Measurements from ENCODE around the gene C1QL1.

C1QL1 gene

DNA sequence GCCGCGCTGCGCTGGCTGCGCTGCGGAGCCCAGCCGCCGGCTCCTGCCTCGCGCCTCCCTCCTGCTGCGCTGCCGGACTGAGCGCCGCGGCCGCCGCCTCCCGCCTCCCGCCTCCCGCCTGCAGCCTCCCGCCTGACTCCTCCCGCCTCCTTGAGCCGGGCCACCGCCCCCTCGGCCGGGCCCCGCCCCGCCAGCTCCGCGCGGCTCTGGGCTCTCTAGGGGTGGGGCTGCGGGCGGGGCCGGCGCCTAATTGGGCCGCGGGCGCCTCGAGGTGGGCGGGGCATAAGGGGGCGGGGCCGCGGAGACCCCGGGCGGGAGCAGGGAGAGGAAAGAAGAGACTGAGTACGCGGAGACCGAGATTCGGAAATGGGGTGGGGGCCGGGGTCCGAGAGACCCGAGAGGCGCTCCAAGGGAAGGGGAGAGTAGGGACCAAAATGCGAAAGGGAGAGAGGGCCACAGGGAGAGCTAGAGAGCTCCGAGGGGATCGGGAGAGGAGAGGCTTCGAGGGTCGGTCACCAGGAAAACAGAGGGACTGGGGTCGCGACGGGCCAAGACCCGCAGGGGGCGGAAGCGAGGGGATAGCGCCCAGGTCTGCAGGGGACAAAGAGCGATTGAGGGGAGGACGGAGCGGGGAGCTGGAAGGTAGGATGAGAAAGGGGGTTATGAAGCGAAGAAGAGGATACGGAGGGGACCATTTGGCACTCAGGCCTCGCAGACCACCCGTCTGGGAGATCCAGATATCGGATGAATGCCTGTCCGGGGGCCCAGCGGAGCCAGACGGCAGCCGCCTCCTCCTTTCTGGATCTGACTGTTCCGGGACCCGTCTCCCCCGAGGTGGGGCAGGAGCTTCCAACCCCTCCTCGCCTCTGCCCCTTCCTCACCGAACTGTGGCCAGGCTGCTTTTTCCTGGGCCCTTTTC is at the start of gene C1QL1:
Gene C1QL1 (minus strand): TSS at position 79 of the 919 bp plus-strand sequence. CDS start 255 bp downstream, outside the sequence.
- DNase-seq, result peak; percentile 93

DNA sequence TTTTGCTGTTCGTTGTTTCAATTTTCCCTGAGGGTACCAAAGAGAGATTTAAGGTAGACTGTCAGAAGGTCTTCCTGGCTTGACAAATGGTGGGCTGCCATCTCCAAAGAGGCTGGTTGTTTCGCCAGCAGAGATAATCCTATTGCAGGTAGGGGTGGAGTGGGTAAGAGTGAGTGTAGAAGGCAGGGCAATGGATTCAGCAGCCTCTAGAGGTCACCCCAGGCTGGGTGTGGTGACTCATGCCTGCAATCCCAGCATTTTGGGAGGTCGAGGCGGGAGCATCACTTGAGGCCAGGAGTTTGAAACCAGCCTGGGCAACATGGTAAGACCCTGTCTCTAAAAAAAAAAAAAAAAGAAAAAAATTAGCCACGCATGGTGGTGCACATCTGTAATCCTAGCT is 48.7 kb upstream of the C1QL1 start:
- DNase-seq, result no peak

DNA sequence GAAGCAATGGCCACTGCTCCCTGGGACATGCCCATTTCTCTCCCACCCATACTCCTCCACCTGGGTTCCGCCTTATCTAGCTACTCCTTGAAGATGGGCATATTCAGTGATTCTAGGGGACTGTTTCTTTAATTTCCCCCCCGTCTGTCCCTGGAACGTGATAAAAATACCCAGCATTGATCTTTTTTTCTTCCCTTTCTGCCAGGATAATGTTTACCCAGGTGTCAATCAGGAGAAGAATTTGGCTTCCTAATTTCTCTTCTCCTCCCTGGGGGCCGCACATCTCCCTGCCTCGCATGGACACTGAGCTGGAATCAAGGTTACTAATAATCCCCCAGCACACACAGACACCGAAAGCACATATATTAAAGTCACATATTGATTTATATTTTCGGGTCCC is 48.1 kb upstream of the C1QL1 start:
- DNase-seq, result no peak

DNA sequence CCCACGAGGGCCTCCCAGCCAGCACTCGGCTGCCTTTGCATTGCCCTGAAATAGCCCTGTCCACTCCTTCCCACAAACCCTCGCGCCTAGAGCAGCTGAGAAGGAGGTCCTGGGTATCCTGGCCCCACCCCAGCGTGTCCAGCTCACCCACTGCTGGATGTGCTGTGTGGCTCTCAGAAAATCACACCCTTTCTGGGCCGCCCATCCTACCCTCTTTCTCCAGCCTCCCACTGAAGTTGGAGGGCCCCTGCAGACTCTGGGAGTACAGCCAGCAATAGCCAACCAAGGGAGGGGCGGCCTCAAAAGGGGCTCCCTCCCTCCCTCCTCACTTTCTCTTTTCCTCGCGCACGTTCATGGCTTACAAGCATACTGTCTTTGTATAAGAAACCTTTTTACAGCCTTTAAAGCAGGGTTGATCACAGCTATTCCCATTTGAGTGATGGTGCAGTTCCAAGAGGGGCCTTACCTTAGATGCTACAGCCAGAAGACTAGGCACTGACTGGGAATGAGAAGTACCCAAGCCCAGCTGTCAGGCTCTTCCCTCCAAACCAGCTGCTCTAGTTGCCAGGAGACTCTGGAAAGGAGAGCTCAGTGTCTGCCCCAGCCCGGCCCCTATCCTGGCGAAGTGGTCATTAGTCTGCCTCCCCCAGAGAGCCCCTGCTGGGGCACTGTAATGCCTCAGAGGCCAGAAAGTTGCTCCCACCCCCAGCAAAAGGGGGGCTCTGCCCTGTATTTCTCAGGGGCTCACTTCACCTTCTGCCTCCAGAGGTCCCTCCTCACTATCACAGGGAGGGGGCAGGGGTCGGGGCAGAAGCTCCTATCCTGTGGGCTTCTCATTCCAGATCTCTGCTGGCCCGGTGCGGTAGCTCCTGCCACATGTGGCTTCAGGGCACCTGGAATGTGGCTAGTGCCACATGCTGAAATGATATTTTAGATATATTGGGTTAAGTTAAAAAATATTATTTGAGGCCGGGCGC is 45.2 kb upstream of the C1QL1 start:
- no peak for DNase-seq

DNA sequence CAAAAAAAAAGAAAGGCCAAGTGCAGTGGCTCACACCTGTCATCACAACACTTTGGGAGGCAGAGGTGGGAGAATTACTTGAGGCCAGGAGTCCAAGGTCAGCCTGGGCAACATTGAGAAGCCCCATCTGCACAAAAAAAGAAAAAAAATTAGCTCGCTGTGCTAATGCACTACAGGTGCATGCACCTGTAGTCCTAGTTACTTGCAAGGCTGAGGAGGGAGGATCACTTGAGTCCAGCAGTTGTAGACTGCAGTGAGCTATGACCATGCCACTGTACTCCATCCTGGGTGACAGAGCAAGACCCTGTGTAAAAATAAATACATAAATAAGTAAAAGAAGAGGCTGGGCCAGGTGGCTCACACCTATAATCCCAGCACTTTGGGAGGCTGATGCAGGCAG is 43.7 kb upstream of the C1QL1 start:
- no peak for DNase-seq

DNA sequence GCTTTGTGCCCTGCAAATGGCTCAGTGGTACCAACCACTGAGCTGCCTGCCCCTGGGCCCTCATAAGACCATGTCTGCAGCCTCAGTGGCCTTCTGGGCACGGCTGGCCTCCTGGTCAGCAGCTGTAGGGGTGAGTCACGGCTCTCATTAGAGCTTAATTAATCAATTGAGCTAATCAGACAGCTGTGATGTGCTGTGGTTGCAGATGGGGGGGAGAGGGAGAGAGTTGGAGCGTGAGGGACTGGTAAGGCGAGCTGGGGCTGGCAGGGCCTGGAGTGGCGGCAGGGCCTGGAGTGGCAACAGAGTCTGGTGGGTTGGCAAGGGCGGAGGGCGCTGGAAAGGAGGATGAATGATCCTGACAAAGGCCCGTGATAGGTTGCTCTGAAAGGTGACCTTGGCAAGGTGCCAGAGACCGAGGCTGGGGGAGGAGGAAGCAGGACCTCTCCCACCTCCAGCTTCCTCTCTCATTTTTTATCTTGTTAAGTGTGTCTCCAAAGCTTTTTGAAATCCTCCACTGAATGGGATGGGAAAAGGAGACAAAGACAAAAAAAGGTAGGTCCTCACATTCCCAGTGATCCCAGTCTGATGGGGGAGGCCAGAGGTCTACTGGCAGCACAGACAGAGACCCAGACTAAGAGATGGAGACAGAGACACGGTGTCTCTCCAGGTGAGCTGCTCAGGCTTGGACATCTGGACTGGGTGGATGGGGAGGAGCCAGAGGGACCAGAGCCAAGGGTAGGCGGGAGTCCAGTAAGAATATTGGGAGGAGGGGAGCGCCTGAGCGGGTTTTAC is 41.8 kb upstream of the C1QL1 start:
- no peak for DNase-seq

DNA sequence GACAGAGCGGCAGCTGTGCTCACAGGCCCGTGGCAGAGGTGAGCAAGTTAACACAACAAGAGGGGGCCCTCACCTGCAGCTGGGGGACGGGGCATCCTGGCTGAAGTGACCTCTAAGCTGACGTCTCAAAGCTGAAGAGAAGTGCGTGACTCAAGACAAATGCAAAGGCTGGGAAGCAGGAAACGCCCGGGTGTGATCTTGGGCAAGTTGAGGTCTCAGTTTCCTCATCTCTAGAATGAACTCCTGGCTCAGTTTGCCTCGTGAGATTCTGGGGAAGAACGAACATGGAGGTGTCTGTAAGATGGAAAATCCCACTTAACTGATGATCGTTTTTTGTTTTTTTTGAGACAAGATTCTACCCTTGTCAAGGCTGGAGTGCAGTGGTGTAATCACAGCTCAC is 40.1 kb upstream of the C1QL1 start:
- DNase-seq, result no peak

DNA sequence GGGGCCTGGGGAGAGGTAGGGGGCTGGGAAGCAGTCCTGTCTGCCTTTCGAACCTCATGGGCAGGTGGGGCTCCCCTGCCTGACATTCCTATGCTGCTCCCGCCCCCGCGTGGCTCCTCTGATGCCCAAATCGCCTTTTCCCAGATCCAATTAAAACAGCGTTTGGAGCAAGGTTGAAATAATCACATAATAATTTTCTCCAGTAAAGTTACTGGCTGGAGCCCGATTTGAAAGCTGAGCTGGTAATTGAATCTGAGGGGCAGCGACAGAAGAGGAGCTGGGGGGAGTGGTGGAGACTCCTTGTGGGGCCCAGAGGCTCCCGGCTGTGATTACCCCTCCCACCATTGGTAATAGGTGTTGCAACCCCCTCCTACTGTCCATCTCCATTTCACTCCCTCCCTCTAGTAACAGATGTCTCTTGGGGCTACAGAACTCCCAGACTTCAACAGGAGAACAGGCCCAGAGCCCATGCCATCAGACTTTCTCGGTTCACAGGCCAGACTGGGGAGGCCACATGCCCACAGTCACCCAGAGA is 38.9 kb upstream of the C1QL1 start:
- no peak for DNase-seq

DNA sequence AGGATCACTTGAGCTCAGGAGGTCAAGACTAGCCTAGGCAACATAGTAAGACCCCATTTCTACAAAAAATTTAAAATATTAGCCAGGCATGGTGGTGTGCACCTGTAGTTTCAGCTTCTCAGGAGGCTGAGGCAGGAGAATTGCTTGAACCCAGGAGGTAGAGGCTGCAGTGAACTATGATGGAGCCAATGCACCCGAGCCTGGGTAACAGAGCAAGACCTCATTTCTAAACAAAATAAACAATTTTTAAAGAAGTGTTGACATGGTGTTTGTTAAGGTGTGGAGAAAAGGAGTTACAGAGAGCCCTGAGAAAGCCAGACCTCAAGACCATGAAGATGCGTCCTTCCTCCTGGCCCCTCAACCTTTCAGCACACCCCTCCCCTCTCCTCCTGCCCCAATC is 37.6 kb upstream of the C1QL1 start:
- no peak for DNase-seq

DNA sequence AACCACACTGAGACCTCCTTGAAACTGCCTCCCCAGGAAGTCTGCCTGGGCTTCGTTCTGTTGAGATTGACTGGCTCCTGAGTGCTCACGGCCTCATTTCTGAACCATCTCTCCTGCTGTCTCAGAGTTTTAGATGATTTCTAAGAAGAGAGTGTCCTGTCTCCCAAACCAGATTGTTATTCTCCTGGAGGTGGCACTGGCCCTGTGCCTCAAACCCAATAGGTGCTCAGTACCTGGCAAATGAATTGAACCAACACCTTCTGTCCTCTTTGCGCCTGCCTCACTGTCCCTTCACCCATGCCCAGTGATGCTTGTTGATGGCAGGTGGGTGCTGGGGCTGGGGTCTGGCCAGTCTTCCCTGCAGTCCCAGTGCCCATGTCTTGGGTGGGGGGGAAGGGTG is 36.3 kb upstream of the C1QL1 start:
- DNase-seq, result no peak

DNA sequence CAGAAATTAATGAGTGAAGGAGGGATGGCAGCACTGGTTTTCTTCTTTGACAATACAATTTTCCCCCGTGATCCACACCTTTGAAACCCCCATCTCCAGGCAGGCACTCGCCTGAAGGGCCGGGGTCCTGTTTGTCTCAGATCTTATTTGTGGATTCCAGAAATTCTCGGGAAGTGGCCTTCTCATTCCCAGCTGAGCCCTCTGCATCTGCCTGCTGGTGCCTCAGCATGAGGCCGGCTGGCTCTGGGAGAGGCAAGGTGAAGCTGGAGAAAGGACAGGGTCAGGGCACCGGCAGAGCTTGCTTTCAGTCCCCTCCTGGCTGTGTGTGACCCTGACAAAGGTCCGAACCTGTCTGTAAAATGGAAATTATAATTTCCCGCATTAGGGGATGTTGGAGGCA is 35.8 kb upstream of the C1QL1 start:
- no peak for DNase-seq

DNA sequence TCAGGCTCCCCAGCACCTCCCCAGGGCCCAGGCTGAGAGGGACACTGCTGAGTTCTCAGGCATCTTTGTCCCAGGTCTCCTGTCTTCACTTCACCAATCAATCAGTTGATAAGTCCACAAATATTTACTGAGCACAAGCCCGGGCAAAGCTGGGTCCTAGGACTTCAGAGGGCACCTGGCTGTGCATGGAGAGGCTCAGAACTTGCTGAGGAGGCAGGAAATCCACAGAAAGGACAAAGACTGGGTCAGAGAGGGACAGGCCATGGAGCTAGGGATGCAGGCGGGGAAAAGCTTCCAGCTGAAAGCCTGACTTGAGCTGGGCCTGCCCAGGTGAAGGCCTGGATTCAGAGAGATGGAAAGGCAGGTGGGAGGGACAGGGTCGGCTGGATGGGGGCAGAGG is 33.2 kb upstream of the C1QL1 start:
- DNase-seq, result no peak

DNA sequence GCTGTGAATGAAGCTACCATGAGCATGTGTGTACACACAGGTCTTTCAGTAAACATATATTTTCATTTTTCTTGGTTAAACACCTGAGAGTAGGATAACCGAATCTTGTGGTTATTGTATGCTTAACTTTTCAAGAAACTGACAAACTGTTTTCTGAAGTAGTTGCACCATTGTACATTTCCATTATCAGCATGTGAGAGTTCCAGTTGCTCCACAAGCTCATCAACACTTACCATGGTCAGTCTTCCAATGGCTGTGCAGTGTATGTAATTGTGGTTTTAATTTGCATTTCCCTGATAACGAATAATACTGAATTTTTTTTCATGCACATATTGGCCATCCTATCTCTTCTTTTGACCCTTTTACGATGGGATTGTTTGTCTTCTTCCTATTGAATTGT is 31.3 kb upstream of the C1QL1 start:
- no peak for DNase-seq

DNA sequence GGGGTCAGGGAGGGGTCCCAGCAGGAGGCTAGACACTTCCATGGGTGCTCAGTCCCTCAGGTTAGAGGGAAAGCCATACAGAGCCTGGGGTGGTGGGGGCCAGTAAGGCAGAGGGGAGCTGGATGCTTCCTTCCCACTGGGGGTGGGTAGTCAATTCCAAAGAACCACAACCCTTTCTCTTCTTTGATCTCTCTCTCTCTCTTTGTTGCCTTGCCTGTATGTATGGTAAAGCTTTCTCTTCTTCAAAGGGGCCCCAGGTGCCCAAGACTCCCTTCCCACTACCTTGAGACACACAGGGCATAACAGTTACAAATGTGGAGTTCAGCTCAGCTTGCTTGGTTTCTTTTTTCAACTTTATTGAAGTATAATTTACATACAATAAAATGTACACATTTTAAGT is 30.5 kb upstream of the C1QL1 start:
- DNase-seq, result no peak

DNA sequence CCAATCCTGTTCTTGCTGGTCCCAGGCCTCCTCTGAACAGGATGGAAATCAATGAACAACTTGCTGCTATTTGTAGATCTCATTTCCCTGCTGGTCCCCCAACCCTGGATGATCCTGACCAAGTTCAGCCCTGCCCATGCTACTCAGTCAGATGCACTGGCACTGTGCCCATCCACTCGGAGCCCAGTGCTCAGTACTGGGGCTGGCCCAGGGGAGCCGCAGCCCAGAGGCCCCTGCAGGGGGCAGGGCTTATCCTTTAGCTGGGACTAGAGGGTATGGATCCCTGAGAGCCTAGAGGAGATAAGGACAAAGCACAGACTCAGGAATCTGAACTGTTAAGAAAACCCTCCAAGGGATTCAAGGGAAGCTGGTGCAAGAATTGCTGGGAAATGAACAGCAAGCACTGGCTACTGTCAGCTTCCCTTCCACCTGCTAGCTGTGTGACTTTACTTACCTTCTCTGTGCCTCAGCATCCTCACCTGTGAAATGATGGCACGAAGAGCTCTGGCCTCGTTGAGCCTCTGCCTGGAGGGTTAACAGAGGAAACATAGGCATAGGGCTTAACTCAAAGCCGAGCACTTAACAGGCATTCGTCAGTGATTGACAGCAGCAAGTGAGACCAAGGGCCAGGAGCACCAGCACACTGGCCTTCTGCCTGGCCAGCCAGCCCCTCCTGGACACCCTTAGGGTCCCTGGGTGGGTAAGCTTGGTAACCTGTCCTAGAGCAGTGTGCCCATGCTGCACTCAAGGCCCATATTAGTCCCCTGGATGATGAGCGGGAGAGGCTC is 29.8 kb upstream of the C1QL1 start:
- no peak for DNase-seq

DNA sequence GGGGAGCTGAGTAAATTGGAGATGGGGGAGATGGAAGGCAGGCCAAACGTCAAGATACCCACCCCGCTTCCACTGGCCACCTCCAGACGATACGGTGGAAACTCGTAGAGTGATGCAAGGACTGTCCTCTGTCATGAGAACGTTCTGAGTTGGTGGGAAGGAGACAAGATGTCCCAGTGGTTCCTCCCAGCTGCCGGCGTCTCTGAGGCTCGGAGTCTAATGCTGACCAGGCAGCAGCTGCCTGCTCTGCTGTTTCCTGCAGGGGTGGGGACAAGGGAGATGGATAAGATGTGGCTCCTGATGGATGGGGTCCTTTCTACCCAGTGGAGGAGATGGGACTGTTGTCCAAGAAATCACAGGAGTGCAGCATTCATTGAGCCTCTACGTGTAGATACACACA is 28.2 kb upstream of the C1QL1 start:
- DNase-seq, result no peak

DNA sequence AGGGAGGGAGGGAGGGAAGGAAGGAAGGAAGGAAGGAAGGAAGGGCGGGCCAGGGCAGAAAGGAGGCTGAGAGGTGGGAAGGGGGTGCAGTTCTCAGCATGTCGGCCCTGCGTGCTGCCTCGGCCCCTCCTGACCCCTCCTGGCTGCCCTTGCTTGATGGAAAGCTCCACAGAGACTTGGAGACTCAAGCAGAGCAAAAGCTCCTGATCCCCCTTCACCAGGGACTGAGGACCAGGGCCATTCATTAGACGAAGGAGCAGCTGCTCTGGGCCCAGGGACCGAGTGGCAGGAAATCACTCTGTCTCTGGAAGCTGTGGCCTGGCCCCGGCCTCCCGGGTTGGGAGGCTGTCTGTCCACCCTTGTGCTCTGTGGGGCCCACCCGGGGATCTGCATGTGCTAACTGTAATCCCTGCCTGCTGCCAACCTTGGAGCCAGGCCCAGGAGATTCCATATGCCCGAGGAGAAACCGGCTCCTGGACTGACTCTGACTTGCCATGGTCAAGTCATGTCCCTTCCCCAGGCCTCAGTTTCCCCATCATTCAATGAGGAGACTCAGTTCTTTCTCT is 27.4 kb upstream of the C1QL1 start:
- no peak for DNase-seq

DNA sequence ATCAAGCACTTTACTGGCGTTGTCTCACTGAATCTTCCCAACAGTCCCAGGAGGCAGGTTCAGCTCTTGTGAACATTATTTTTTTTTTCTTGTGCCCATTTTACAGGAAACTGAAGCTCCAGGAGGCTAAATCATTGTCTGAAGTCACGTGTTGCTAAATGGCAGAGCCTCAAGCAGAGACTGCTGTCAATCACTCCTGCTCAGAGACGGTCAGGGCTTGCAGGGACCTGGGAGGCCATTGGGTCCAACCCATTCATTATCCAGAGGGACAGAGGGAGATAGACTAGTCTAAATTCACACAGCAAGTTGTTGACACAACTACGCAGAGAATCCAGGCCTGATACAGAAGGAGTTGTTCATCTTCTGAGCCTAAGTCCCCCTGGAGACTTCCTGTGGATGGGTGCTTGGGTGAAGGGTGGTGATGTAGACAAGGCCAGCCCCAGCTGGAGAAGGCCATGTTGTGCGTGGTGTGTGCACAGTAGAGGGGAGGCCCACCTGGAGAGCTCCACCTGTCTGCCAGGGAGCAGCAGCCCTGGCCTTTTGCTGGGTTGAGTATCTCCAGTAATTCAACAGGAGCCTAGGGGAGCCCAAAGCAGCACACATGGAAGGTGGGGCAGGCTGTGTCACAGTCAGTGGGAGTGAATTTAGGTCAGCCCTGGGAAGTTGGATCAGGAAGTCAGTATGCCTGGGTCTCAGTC is 24.3 kb upstream of the C1QL1 start:
- no peak for DNase-seq

DNA sequence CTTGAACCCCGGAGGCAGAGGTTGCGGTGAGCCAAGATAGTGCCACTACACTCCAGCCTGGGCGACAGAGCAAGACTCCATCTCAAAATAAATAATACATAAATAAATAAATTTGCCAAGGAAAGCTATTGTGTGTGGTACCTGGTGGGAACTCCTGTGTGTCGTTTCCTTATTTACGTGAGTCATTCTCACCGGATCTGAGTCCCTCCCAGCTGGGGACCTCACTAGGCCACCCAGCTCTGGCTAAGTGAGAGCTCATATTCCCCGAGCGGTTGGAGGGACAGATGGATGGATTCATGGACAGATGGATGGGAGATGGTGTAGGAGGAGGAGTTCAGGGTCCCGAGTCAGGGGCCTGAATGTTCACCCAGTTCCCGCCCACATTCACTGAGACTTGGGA is 22.9 kb upstream of the C1QL1 start:
- no peak for DNase-seq

DNA sequence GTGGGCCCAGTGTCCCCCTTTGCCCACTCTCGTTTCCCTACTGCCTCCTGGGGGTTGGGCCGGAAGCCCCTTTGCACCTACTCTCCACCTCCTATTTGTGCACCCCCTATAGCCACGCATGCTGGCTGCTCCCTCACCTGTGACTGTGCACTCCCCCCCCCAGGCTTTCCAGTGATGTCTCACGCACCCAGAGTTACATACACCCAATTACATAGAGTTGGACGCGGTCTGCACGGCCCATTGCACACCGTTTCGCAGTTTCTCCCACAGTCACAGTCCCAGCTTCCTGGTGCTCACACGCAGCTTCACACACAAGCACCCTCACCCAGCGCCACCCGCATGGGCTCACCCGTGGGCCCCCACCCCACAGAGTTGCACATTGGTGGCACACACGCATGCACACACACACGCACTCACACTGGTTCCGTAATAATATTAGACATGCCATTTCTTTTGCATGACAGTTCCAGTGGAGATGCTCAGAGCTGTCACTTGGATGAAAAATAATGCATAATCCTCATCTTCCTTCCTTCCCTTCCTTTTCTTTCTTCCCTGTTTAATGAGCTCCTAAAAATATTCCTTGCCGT is 21.5 kb upstream of the C1QL1 start:
- DNase-seq, result no peak

All from activated CD4-positive, alpha-beta T cell treated with anti-CD3 and anti-CD28 coated beads, Interleukin-2, Interleukin-6, amounts not matched to agents 100 ng/mL and 50 ng/mL, durations not matched to agents 16 hours and 8 hours (primary cell).